UCSD-AML1 (cell line): ENCODE data around the gene MYO1H.
A peak's percentile ranks its signal among the peaks of the same experiment; 100 is the strongest.
"Not testable (repeated sequence)": the region's sequence is repeated elsewhere in the genome, so short reads cannot be mapped to it uniquely, and the experiment has no call there.

Source experiments
- DNase-seq: peaks from one replicate; lab custom pipeline; 2025; ENCODE audit not compliant: unreplicated experiment; lab: John Stamatoyannopoulos, UW

The MYO1H gene

GRCh38 chr12:109347589-109347988, at the start of gene MYO1H:
Gene MYO1H, plus strand, starts transcription at chr12:109347900. Its CDS starts 61 bp downstream, at chr12:109347961.
- no peak for DNase-seq

GRCh38 chr12:109299849-109300248, 47.9 kb upstream of the MYO1H start:
- DNase-seq = no peak

- no peak for DNase-seq
Observed at GRCh38 chr12:109301643-109302168, 46.0 kb upstream of the MYO1H start.

GRCh38 chr12:109302358-109302757, 45.3 kb upstream of the MYO1H start:
- DNase-seq = no peak

- no peak for DNase-seq
Observed at GRCh38 chr12:109302770-109303169, 44.9 kb upstream of the MYO1H start.

GRCh38 chr12:109304485-109304884, 43.2 kb upstream of the MYO1H start:
- DNase-seq = no peak

- no peak for DNase-seq
Observed at GRCh38 chr12:109305547-109305946, 42.2 kb upstream of the MYO1H start.

- peak; percentile 22 for DNase-seq
Observed at GRCh38 chr12:109307051-109307450, 40.6 kb upstream of the MYO1H start.

- no peak for DNase-seq
Observed at GRCh38 chr12:109308534-109309380, 38.9 kb upstream of the MYO1H start, which contains the start of gene FOXN4. Gene FOXN4, minus strand, starts transcription at chr12:109309284. Its CDS starts 963 bp downstream, at chr12:109308321.

- DNase-seq = no peak
Observed at GRCh38 chr12:109309381-109310246, 38.1 kb upstream of the MYO1H start.

GRCh38 chr12:109310247-109311125, 37.2 kb upstream of the MYO1H start:
- no peak for DNase-seq

GRCh38 chr12:109321294-109321693, 26.4 kb upstream of the MYO1H start:
- DNase-seq = not testable (repeated sequence)

- DNase-seq = no peak
Observed at GRCh38 chr12:109329003-109329402, 18.7 kb upstream of the MYO1H start.

GRCh38 chr12:109329686-109330085, 18.0 kb upstream of the MYO1H start:
- DNase-seq = no peak

GRCh38 chr12:109330282-109331230, 17.1 kb upstream of the MYO1H start:
- DNase-seq = no peak

- no peak for DNase-seq
Observed at GRCh38 chr12:109331301-109331952, 16.3 kb upstream of the MYO1H start.

GRCh38 chr12:109334887-109335286, 12.8 kb upstream of the MYO1H start:
- no peak for DNase-seq

GRCh38 chr12:109336593-109336992, 11.1 kb upstream of the MYO1H start:
- no peak for DNase-seq

- DNase-seq = no peak
Observed at GRCh38 chr12:109343677-109344076, 4.0 kb upstream of the MYO1H start.
